Measurements from ENCODE around the gene BMPR1A.
"Not testable (repeated sequence)": the region's sequence is repeated elsewhere in the genome, so short reads cannot be mapped to it uniquely, and the experiment has no call there.

BMPR1A gene

GRCh38 chr10:86945361-86946212 is 189.2 kb downstream of the BMPR1A start:
- POLR2A ChIA-PET = no interaction called here
- TF ChIP-seq LEF1 (IDR thresholded peaks at IDR 0.05; ENCODE audit: borderline replicate concordance) (no peak), BHLHE40 (IDR thresholded peaks at IDR 0.05; ENCODE audit: borderline replicate concordance) (no peak), ARNT (IDR thresholded peaks at IDR 0.05) (no peak), FOXK2 (IDR thresholded peaks at IDR 0.05) (no peak), L3MBTL2 (conservative IDR thresholded peaks at IDR 0.05) (no peak), FOXA1 (IDR thresholded peaks at IDR 0.05) (no peak), HDGF (IDR thresholded peaks at IDR 0.05; ENCODE audit: borderline replicate concordance) (no peak), PKNOX1 (IDR thresholded peaks at IDR 0.05) (no peak), TARDBP (IDR thresholded peaks at IDR 0.05) (no peak), FOXM1 (IDR thresholded peaks at IDR 0.05; ENCODE audit: borderline replicate concordance) (no peak), SUZ12 (IDR thresholded peaks at IDR 0.05) (no peak), SP1 (IDR thresholded peaks at IDR 0.05) (no peak), NFRKB (IDR thresholded peaks at IDR 0.05) (no peak)
- DNase-seq (ENCODE audit: extremely low spot score) = peak; percentile 35
- CTCF ChIA-PET = interaction anchor here (0.7 to 2.3 kb wide), 6 partner anchors 9 to 261 kb away, joined by 3 to 7 read pairs (median 4); no protein-coding TSS in a partner anchor

- DNase-seq (ENCODE audit: extremely low spot score) = no peak
- TF ChIP-seq CTBP1 (IDR thresholded peaks at IDR 0.05; ENCODE audit: borderline replicate concordance) (no peak), LEF1 (IDR thresholded peaks at IDR 0.05; ENCODE audit: borderline replicate concordance) (no peak), SUZ12 (IDR thresholded peaks at IDR 0.05) (no peak), SP1 (IDR thresholded peaks at IDR 0.05) (no peak), FOXA1 (IDR thresholded peaks at IDR 0.05) (no peak), ARNT (IDR thresholded peaks at IDR 0.05) (no peak), ELF4 (IDR thresholded peaks at IDR 0.05) (no peak), ZNF384 (IDR thresholded peaks at IDR 0.05) (no peak), NFRKB (IDR thresholded peaks at IDR 0.05) (no peak), L3MBTL2 (conservative IDR thresholded peaks at IDR 0.05) (no peak), BHLHE40 (IDR thresholded peaks at IDR 0.05; ENCODE audit: borderline replicate concordance) (no peak), PKNOX1 (IDR thresholded peaks at IDR 0.05) (no peak), TARDBP (IDR thresholded peaks at IDR 0.05) (no peak), FOXK2 (IDR thresholded peaks at IDR 0.05) (no peak), HDGF (IDR thresholded peaks at IDR 0.05; ENCODE audit: borderline replicate concordance) (no peak), FOXM1 (IDR thresholded peaks at IDR 0.05; ENCODE audit: borderline replicate concordance) (no peak)
- ChIA-PET CTCF (interaction anchor here (1.1 to 2.3 kb wide), 5 partner anchors 8 to 262 kb away, joined by 3 to 7 read pairs (median 5); partner anchors contain the start of gene SNCG), POLR2A (no interaction called here)
Observed at GRCh38 chr10:86946213-86947155, 190.1 kb downstream of the BMPR1A start.

- POLR2A ChIA-PET; DNase-seq (ENCODE audit: extremely low spot score): not testable (repeated sequence)
- CTCF ChIA-PET = interaction anchor here (0.9 to 1.3 kb wide), 2 partner anchors 8 to 9 kb away, joined by 3 read pairs; no protein-coding TSS in a partner anchor
Observed at GRCh38 chr10:86947806-86948205, 191.4 kb downstream of the BMPR1A start.

- DNase-seq (ENCODE audit: extremely low spot score) = no peak
- CTCF ChIA-PET = interaction anchor here (0.6 kb wide), 1 partner anchor 50 kb away, joined by 3 read pairs; no protein-coding TSS in a partner anchor
- POLR2A ChIA-PET = no interaction called here
- no peak for TF ChIP-seq NFRKB (IDR thresholded peaks at IDR 0.05)
- no peak for TF ChIP-seq ZNF384 (IDR thresholded peaks at IDR 0.05)
- no peak for TF ChIP-seq TARDBP (IDR thresholded peaks at IDR 0.05)
- no peak for TF ChIP-seq FOXM1 (IDR thresholded peaks at IDR 0.05; ENCODE audit: borderline replicate concordance)
- no peak for TF ChIP-seq SUZ12 (IDR thresholded peaks at IDR 0.05)
- TF ChIP-seq PKNOX1 (IDR thresholded peaks at IDR 0.05) = no peak
- TF ChIP-seq ELF4 (IDR thresholded peaks at IDR 0.05) = no peak
- no peak for TF ChIP-seq ARNT (IDR thresholded peaks at IDR 0.05)
- no peak for TF ChIP-seq HDGF (IDR thresholded peaks at IDR 0.05; ENCODE audit: borderline replicate concordance)
- TF ChIP-seq SP1 (IDR thresholded peaks at IDR 0.05) = no peak
- TF ChIP-seq CTBP1 (IDR thresholded peaks at IDR 0.05; ENCODE audit: borderline replicate concordance) = no peak
- TF ChIP-seq L3MBTL2 (conservative IDR thresholded peaks at IDR 0.05) = no peak
- TF ChIP-seq LEF1 (IDR thresholded peaks at IDR 0.05; ENCODE audit: borderline replicate concordance) = no peak
- TF ChIP-seq FOXK2 (IDR thresholded peaks at IDR 0.05) = no peak
- no peak for TF ChIP-seq BHLHE40 (IDR thresholded peaks at IDR 0.05; ENCODE audit: borderline replicate concordance)
- TF ChIP-seq FOXA1 (IDR thresholded peaks at IDR 0.05) = no peak
Observed at GRCh38 chr10:86950349-86950748, 193.9 kb downstream of the BMPR1A start.

- no peak for DNase-seq (ENCODE audit: extremely low spot score)
- POLR2A ChIA-PET = no interaction called here
- CTCF ChIA-PET = no interaction called here
- no peak for TF ChIP-seq SP1 (IDR thresholded peaks at IDR 0.05)
Observed at GRCh38 chr10:86951184-86951761, 194.9 kb downstream of the BMPR1A start.
